H7 (cell line): ENCODE data around the gene TMEM207. TPM values are rescaled to one million over a fixed set of nuclear protein-coding genes. Genes with fewer than 3 reads are reported as not detected.

Experiments used
- DNase-seq: peaks from one replicate; pipeline ENCODE4 v3.0.0; 2012
- H3K27me3 ChIP-seq: 2 replicates; pipeline ENCODE4 v1.6.0; 2011; ENCODE audit warnings: mild to moderate bottlenecking, low read length; ENCODE audit not compliant: control insufficient read depth, insufficient read depth
- H3K36me3 ChIP-seq: replicated peaks from 2 replicates; pipeline ENCODE4 v1.5.1; 2011; ENCODE audit warnings: low read length; ENCODE audit not compliant: control insufficient read depth, insufficient read depth
- H3K4me3 ChIP-seq: 2 replicates; pipeline ENCODE4 v1.5.1; 2011; ENCODE audit warnings: low read depth, mild to moderate bottlenecking, control low read depth, low read length, moderate library complexity; ENCODE audit not compliant: insufficient read depth
- total RNA-seq: library from RNA; depleted of rRNA; stranded (reverse); fragments of >200 nt; shearing (Covaris generic); gene quantifications from 2 replicates; pipeline ENCODE4 v1.2.3, GENCODE V29; 2014

The TMEM207 gene
- total RNA-seq, 1 experiment from 2014 or later, result not detected

- Histone ChIP-seq H3K36me3 (no peaks in the 10 kb centered on the region), H3K27me3 (no peaks in the 10 kb centered on the region), H3K4me3 (no peak overlapping the region)
- no peak for DNase-seq
Observed at GRCh38 chr3:190430906-190431305, 18.8 kb downstream of the TMEM207 start.

GRCh38 chr3:190429681-190430080 lies 20.0 kb downstream of the TMEM207 start:
- no peak overlapping the region for H3K4me3 ChIP-seq
- H3K27me3 ChIP-seq, result no peaks in the 10 kb centered on the region
- no peaks in the 10 kb centered on the region for H3K36me3 ChIP-seq
- DNase-seq, result no peak

- no peaks in the 10 kb centered on the region for H3K27me3 ChIP-seq
- no peak overlapping the region for H3K4me3 ChIP-seq
- no peak for DNase-seq
- H3K36me3 ChIP-seq, result no peaks in the 10 kb centered on the region
Observed at GRCh38 chr3:190426806-190427507, 22.7 kb downstream of the TMEM207 start.

GRCh38 chr3:190425833-190426232 lies 23.9 kb downstream of the TMEM207 start:
- no peak overlapping the region for H3K4me3 ChIP-seq
- no peaks in the 10 kb centered on the region for H3K27me3 ChIP-seq
- DNase-seq, result no peak
- H3K36me3 ChIP-seq, result no peaks in the 10 kb centered on the region

- no peaks in the 10 kb centered on the region for H3K27me3 ChIP-seq
- peak; percentile 32 for DNase-seq
- H3K4me3 ChIP-seq, result no peak overlapping the region
- no peaks in the 10 kb centered on the region for H3K36me3 ChIP-seq
Observed at GRCh38 chr3:190424478-190425439, 24.9 kb downstream of the TMEM207 start.

- DNase-seq, result no peak
- H3K27me3 ChIP-seq, result no peaks in the 10 kb centered on the region
- no peak overlapping the region for H3K4me3 ChIP-seq
- no peaks in the 10 kb centered on the region for H3K36me3 ChIP-seq
Observed at GRCh38 chr3:190424108-190424477, 25.6 kb downstream of the TMEM207 start.

GRCh38 chr3:190414297-190414696 lies 35.4 kb downstream of the TMEM207 start:
- H3K36me3 ChIP-seq, result no peaks in the 10 kb centered on the region
- no peak for DNase-seq
- no peak overlapping the region for H3K4me3 ChIP-seq
- no peaks in the 10 kb centered on the region for H3K27me3 ChIP-seq

- DNase-seq, result no peak
- no peaks in the 10 kb centered on the region for H3K36me3 ChIP-seq
Observed at GRCh38 chr3:190404715-190405114, 45.0 kb downstream of the TMEM207 start.

GRCh38 chr3:190401963-190402362 lies 47.7 kb downstream of the TMEM207 start:
- Histone ChIP-seq H3K36me3 (no peaks in the 10 kb centered on the region), H3K4me3 (no peak overlapping the region), H3K27me3 (no peaks in the 10 kb centered on the region)
- DNase-seq, result no peak

More at GRCh38 chr3:190404715-190405114, 45.0 kb downstream of the TMEM207 start:
- H3K4me3 ChIP-seq, result no peak overlapping the region
- H3K27me3 ChIP-seq, result no peaks in the 10 kb centered on the region

GRCh38 chr3:190399677-190400076 lies 50.0 kb downstream of the TMEM207 start:
- DNase-seq, result no peak
- H3K36me3 ChIP-seq, result no peaks in the 10 kb centered on the region
- no peak overlapping the region for H3K4me3 ChIP-seq
- H3K27me3 ChIP-seq, result no peaks in the 10 kb centered on the region

- no peak overlapping the region for H3K4me3 ChIP-seq
- no peaks in the 10 kb centered on the region for H3K36me3 ChIP-seq
- no peaks in the 10 kb centered on the region for H3K27me3 ChIP-seq
- no peak for DNase-seq
Observed at GRCh38 chr3:190397889-190398288, 51.8 kb downstream of the TMEM207 start.

- H3K4me3 ChIP-seq, result no peak overlapping the region
- DNase-seq, result no peak
- no peaks in the 10 kb centered on the region for H3K36me3 ChIP-seq
- H3K27me3 ChIP-seq, result no peaks in the 10 kb centered on the region
Observed at GRCh38 chr3:190396001-190396400, 53.7 kb downstream of the TMEM207 start.

- Histone ChIP-seq H3K4me3 (no peak overlapping the region), H3K27me3 (no peaks in the 10 kb centered on the region), H3K36me3 (no peaks in the 10 kb centered on the region)
- no peak for DNase-seq
Observed at GRCh38 chr3:190388703-190389102, 61.0 kb downstream of the TMEM207 start.

GRCh38 chr3:190387578-190388213 lies 62.0 kb downstream of the TMEM207 start, which contains the start of gene CLDN16:
TSS of gene CLDN16 (plus strand) at chr3:190388163. CDS start at chr3:190388330, 167 bp downstream.
- Histone ChIP-seq H3K4me3 (no peak within 1 kb of the TSS), H3K27me3 (no peaks in the 10 kb centered on the region), H3K36me3 (no peaks in the 10 kb centered on the region)
- DNase-seq, result no peak
